Heart left ventricle (tissue), 16 donors: ENCODE results near the gene LMTK3. TPM values are rescaled to one million over a fixed set of nuclear protein-coding genes. Genes with fewer than 3 reads are reported as not detected.
A peak's percentile ranks its signal among the peaks of the same experiment; 100 is the strongest.

Experiments
- ATAC-seq, 4 donors: fragments of 200-7000 bp; cut with Tn5 transposase; one replicate each; pipeline ENCODE4 v1.9.1; 2020 to 2022; ENCODE audit warnings: moderate library complexity in 4 of 4, mild to moderate bottlenecking in 3 of 4, moderate number of reproducible peaks in 1 of 4
- DNase-seq, 5 donors: peaks; one replicate each; pipeline ENCODE4 v3.0.0-alpha.2; 2020
- H3K27ac ChIP-seq, 12 donors: fragments of 200-600 bp; sonication (generic) in 4 of 12; one replicate each; pipeline versions ENCODE4 v1.5.0 to v1.8.0; 2016 to 2022; ENCODE audit warnings: mild to moderate bottlenecking in 2 of 12
- H3K27me3 ChIP-seq, 9 donors: fragments of 200-600 bp; sonication (generic) in 2 of 9; one replicate each; pipeline versions ENCODE4 v1.5.1 to v1.8.0; 2016 to 2022; ENCODE audit warnings: mild to moderate bottlenecking in 3 of 9
- H3K36me3 ChIP-seq, 9 donors: fragments of 200-600 bp; sonication (generic) in 2 of 9; one replicate each; pipeline versions ENCODE4 v1.5.0 to v1.8.0; 2018 to 2022; ENCODE audit warnings: mild to moderate bottlenecking in 2 of 9
- H3K4me1 ChIP-seq, 12 donors: fragments of 200-600 bp; sonication (generic) in 4 of 12; one replicate each; pipeline versions ENCODE4 v1.5.0 to v1.8.0; 2016 to 2022; ENCODE audit warnings: mild to moderate bottlenecking in 3 of 12
- H3K4me3 ChIP-seq, 12 donors: fragments of 200-600 bp; sonication (generic) in 4 of 12; one replicate each; pipeline versions ENCODE4 v1.5.0 to v1.8.0; 2017 to 2022; ENCODE audit warnings: mild to moderate bottlenecking in 9 of 12, moderate library complexity in 4 of 12
- H3K9me3 ChIP-seq, 12 donors: fragments of 200-600 bp; sonication (generic) in 4 of 12; one replicate each; pipeline versions ENCODE4 v1.5.0 to v1.8.0; 2016 to 2022; ENCODE audit warnings: mild to moderate bottlenecking in 1 of 12
- POLR2A ChIP-seq, 2 donors: fragments of 450-650 bp; IDR thresholded peaks; one replicate each; pipeline ENCODE4 v1.6.1; 2017; ENCODE audit warnings: antibody characterized with exemption in 2 of 2, mild to moderate bottlenecking in 2 of 2, moderate library complexity in 2 of 2
- WGBS, 4 donors: extraction: QIAGEN DNeasy Blood & Tissue Kit in 2 of 4; methylation state at CpG; one replicate each; pipeline versions ENCODE4 v1.1.5 to v1.1.7; 2013 to 2018; 5-methylcytosine and 5-hydroxymethylcytosine counted together
- intact Hi-C, 10 donors: fragments of 100-400 bp; cut with DNase I; formaldehyde crosslinking; loops; one replicate each; pipeline versions ENCODE4 v1.11.1 to v1.14.2; 2022
- long read RNA-seq, 3 donors: library from polyadenylated mRNA; unstranded; transcript quantifications; one replicate each; pipeline ENCODE4 v2.0.0, GENCODE V29; 2020 to 2021
- polyA plus RNA-seq, 2 donors: library from polyadenylated mRNA; stranded (reverse); fragments of 200-250 nt; gene quantifications; one replicate each; pipeline ENCODE4 v1.2.3, GENCODE V29; 2013
- total RNA-seq, 9 donors: library from RNA; depleted of rRNA in 2 of 9; stranded (reverse); fragments of >200 nt in 2 of 9; fragmentation: NEBNext Ultra II Directional in 3 of 9; extraction: Animal tissue kit (Norgen Biotek cat#: 25700) in 3 of 9; gene quantifications; one replicate each; pipeline versions ENCODE4 v1.1.0 to v1.2.4, GENCODE V29; 2016 to 2023
- TF ChIP-seq, protein P1 (sequence below), 12 donors: fragments of 200-600 bp; sonication (generic) in 4 of 12; IDR thresholded peaks; one replicate each; pipeline versions ENCODE4 v1.5.0 to v1.8.0; 2018 to 2022; ENCODE audit warnings: antibody characterized with exemption in 12 of 12, mild to moderate bottlenecking in 5 of 12
- donor health status: ischemic (EF 13 %, LVEDD 7.1; RV severe dilation, severe dysfunction).
- donor health status: healthy with polysubstance abuse.
- donor health status: DM: no; HTN: yes; CAD: no.
- donor health status: DM: no; HTN: no; CAD: no.
- donor health status: ischemic (EF 25% LVEDD 6.9; RV normal size, moderate dysfunction).
- donor health status: ischemic (EF 25% LVEDD 5.7; RV mildly dilated, moderate dysfunction).
- donor health status: healthy.
- donor health status: DM: yes; HTN: yes; CAD: no.
- donor health status: ischemic (EF 35%, LVEDD 5.7; RV mildly dilated, moderate dysfunction).
- donor health status: nonischemic (EF 11% LVEDD 7.7; RV severe dilation, severe dysfunction).
- donor health status: DM: yes; HTN: yes; CAD: no.
- donor health status: PGD.
- donor health status: ischemic (EF 29% LVEDD 5.4; RV normal size, mild dysfunction).
- donor health status: nonischemic (EF 23%, LVEDD 6.1; RV moderate dilation, normal function).

Gene LMTK3, protein sequence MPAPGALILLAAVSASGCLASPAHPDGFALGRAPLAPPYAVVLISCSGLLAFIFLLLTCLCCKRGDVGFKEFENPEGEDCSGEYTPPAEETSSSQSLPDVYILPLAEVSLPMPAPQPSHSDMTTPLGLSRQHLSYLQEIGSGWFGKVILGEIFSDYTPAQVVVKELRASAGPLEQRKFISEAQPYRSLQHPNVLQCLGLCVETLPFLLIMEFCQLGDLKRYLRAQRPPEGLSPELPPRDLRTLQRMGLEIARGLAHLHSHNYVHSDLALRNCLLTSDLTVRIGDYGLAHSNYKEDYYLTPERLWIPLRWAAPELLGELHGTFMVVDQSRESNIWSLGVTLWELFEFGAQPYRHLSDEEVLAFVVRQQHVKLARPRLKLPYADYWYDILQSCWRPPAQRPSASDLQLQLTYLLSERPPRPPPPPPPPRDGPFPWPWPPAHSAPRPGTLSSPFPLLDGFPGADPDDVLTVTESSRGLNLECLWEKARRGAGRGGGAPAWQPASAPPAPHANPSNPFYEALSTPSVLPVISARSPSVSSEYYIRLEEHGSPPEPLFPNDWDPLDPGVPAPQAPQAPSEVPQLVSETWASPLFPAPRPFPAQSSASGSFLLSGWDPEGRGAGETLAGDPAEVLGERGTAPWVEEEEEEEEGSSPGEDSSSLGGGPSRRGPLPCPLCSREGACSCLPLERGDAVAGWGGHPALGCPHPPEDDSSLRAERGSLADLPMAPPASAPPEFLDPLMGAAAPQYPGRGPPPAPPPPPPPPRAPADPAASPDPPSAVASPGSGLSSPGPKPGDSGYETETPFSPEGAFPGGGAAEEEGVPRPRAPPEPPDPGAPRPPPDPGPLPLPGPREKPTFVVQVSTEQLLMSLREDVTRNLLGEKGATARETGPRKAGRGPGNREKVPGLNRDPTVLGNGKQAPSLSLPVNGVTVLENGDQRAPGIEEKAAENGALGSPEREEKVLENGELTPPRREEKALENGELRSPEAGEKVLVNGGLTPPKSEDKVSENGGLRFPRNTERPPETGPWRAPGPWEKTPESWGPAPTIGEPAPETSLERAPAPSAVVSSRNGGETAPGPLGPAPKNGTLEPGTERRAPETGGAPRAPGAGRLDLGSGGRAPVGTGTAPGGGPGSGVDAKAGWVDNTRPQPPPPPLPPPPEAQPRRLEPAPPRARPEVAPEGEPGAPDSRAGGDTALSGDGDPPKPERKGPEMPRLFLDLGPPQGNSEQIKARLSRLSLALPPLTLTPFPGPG (N-terminal part only)
- total RNA-seq, result 1 to 10 TPM in 6 of 9 donors, under 1 TPM in 3; 0.50 to 1.9 (median 1.4) TPM
- polyA plus RNA-seq, result under 1 TPM; 0.19 to 0.99 TPM
- long read RNA-seq, donor 1, partial matches to known transcripts, result 1 of 4 reads
- long read RNA-seq, donor 1, other reads (novel, unspliced or antisense), result 2 of 4 reads
- long read RNA-seq, donor 2, result 0 reads
- long read RNA-seq, donor 3, result 0 reads

DNA sequence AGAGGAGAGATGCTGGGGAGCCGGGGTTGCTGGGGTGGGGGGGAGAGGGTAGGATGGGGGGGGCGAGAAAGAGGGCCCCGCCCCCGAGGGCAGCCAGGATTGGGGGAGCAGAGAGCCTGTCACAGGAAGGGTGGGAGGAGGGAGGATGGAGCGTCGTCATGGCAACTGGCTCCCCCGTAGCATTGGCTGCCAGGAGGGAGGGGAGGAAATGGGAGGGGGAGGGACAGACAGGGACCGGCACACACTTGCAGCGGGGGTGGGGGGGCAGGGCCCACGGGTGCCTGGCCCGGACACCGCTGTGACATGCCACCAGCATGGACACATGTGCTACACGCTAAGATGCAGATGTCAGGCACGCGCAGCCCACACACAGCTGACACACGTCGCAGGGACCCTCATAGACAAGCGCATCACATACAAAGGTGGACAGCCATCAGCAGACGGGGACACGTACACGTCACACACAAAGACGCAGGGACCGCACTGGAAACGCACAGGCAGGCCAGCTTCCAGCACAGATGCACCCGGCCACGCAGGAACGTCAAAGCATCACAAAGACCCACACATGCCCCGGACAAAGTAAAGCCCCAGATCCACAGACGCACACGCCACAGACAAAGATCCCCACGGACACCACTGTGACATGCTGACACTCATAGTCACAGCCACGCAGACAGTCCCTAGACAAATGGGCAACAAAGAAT, at the start of gene LMTK3:
Gene LMTK3 (minus strand): TSS at position 36 of the 704 bp plus-strand sequence. CDS start 259 bp downstream, outside the sequence.
- no peaks in the 10 kb centered on the region for H3K36me3 ChIP-seq
- DNase-seq (no peak), ATAC-seq (no peak)
- TF ChIP-seq, protein P1, sequence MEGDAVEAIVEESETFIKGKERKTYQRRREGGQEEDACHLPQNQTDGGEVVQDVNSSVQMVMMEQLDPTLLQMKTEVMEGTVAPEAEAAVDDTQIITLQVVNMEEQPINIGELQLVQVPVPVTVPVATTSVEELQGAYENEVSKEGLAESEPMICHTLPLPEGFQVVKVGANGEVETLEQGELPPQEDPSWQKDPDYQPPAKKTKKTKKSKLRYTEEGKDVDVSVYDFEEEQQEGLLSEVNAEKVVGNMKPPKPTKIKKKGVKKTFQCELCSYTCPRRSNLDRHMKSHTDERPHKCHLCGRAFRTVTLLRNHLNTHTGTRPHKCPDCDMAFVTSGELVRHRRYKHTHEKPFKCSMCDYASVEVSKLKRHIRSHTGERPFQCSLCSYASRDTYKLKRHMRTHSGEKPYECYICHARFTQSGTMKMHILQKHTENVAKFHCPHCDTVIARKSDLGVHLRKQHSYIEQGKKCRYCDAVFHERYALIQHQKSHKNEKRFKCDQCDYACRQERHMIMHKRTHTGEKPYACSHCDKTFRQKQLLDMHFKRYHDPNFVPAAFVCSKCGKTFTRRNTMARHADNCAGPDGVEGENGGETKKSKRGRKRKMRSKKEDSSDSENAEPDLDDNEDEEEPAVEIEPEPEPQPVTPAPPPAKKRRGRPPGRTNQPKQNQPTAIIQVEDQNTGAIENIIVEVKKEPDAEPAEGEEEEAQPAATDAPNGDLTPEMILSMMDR (IDR thresholded peaks at IDR 0.05), result no peak
- no peak for TF ChIP-seq POLR2A (IDR thresholded peaks at IDR 0.05)
- H3K4me3 ChIP-seq, result peak within 1 kb of the TSS in 9 of 12 donors; percentile 6 to 38 (median 29)
- intact Hi-C loops, result loop anchor here in 3 of 10 donors (5.0 kb wide), 1 partner anchor 70 kb away; no protein-coding TSS in a partner anchor
- no peaks in the 10 kb centered on the region for H3K9me3 ChIP-seq
- peaks cover 0 to 26% (median 3%) of the 10 kb centered on the region in 12 donors for H3K4me1 ChIP-seq
- H3K27ac ChIP-seq, result no peak within 1 kb of the TSS
- 7 to 11% (median 10%) methylated on average over 24 to 32 of the region's 32 CpGs for WGBS, 4 donors
- peaks cover 0 to 42% (median 29%) of the 10 kb centered on the region in 9 donors for H3K27me3 ChIP-seq

DNA sequence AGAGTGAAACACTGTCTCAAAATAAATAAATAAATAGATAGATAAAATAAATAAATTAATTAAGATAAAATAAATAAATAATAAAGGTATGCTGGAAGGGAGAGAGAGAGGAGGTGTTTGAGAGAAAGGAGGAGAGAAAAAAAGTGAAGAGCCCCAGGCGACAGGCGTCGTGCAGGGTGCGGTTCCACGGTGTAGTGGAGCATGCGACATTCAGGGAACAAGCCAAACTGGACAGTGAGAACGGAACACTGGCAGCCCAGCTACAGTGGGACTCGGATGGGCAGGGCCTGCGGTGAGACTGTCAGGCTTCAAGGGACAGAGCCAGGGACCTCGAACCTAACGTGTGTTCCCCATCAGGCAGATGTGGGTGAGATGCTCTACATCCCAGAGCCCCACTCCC, 49.8 kb upstream of the LMTK3 start:
- no peak for TF ChIP-seq POLR2A (IDR thresholded peaks at IDR 0.05)
- TF ChIP-seq, protein P1 (IDR thresholded peaks at IDR 0.05), result no peak
- Histone ChIP-seq H3K27ac (no peak overlapping the region), H3K9me3 (no peaks in the 10 kb centered on the region), H3K4me1 (peaks cover 0 to 6% (median 0%) of the 10 kb centered on the region in 12 donors), H3K36me3 (no peaks in the 10 kb centered on the region), H3K4me3 (no peak overlapping the region), H3K27me3 (peaks cover 0 to 15% (median 6%) of the 10 kb centered on the region in 9 donors)
- DNase-seq (no peak), ATAC-seq (no peak)
- WGBS, 4 donors, result 88 to 90% (median 89%) methylated on average over 11 of the region's 11 CpGs
- intact Hi-C loops, result no loop called here

DNA sequence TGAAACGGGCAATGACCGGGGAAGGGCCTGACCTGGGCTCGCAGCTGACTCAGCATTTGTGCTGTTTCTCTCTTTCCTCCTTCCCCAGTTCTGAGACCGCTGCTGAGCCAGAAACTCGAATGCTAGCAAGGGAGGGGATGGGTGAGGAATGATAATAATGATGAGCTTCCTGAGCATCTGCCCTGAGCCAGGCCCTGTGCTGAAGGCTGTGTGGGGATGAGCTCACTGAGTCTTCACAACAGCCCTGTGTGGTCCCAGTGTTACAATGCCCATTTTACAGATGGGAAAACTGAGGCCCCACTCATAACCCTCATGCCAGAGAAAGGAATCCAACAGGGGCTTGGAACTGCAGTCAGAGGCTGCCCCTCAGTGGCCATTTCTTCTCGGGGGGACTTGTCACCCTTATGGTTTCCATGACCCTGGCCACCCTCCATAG, 48.5 kb upstream of the LMTK3 start:
- Histone ChIP-seq H3K4me3 (no peak overlapping the region), H3K27me3 (peaks cover 0 to 15% (median 6%) of the 10 kb centered on the region in 9 donors), H3K36me3 (no peaks in the 10 kb centered on the region), H3K27ac (no peak overlapping the region), H3K9me3 (no peaks in the 10 kb centered on the region), H3K4me1 (peaks cover 0 to 6% (median 0%) of the 10 kb centered on the region in 12 donors)
- DNase-seq (no peak), ATAC-seq (no peak)
- WGBS, 4 donors, result 78 to 85% (median 80%) methylated on average over 6 of the region's 6 CpGs
- intact Hi-C loops, result no loop called here
- no peak for TF ChIP-seq POLR2A (IDR thresholded peaks at IDR 0.05)
- TF ChIP-seq, protein P1 (IDR thresholded peaks at IDR 0.05), result no peak
